ENCODE data around the gene PRELID1. TPM values are rescaled to one million over a fixed set of nuclear protein-coding genes. Genes with fewer than 3 reads are reported as not detected.
"Not testable (repeated sequence)": the region's sequence is repeated elsewhere in the genome, so short reads cannot be mapped to it uniquely, and the experiment has no call there.

PRELID1 gene
- polyA plus RNA-seq, 4 donors: 89.7 to 141 (median 120) TPM

- no peak for DNase-seq (ENCODE audit: low read depth in 4 of 4, low spot score in 3 of 4)
Measured at GRCh38 chr5:177297922-177298321, 5.7 kb upstream of the PRELID1 start.

GRCh38 chr5:177299697-177300096, 3.9 kb upstream of the PRELID1 start:
- DNase-seq (ENCODE audit: low read depth in 4 of 4, low spot score in 3 of 4): no peak

- no peak for DNase-seq (ENCODE audit: low read depth in 4 of 4, low spot score in 3 of 4)
Measured at GRCh38 chr5:177300236-177300880, 3.2 kb upstream of the PRELID1 start.

GRCh38 chr5:177300951-177301350, 2.6 kb upstream of the PRELID1 start:
- DNase-seq (ENCODE audit: low read depth in 4 of 4, low spot score in 3 of 4): no peak

GRCh38 chr5:177301503-177302165, 2.0 kb upstream of the PRELID1 start:
- no peak for DNase-seq (ENCODE audit: low read depth in 4 of 4, low spot score in 3 of 4)

DNA sequence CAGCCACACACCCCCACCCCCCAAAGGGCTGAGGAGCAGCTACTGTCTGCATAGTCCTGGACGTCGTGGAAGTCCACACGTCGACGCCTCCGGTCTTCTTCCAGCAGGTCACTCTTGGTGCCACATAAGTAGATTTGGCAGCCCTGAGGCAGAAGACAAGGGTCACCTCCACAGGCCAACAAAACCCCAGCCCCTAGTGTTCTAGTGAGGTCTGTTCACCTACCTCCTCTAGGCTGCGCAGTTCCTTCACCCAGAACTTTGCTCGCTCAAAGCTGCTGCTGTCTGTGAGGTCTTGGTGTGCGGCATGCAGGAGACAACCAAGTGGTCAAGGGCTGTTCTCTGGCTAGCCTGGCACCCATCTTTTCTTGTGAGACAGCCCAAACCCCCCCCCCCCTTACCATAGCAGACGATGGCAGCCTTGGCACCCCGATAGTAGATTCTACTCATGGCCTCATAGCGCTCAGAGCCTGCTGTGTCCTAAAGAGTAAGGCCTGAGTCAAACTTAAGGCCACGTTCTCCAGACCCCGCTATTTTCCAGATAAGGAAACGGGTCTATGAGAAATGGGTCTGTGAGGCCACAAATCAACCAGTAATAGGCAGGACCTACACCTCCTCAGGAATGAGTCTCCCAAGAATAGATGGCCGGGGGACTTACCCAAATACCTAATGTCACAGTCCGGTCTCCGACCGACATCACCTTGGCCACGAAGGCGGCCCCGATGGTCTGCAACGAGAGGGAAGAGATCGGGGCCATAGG, 1.1 kb upstream of the PRELID1 start:
- DNase-seq (ENCODE audit: low read depth in 4 of 4, low spot score in 3 of 4): no peak

- DNase-seq (ENCODE audit: low read depth in 4 of 4, low spot score in 3 of 4): no peak
Measured at GRCh38 chr5:177303925-177304391, 359 bp downstream of the PRELID1 start.

- no peak for DNase-seq (ENCODE audit: low read depth in 4 of 4, low spot score in 3 of 4)
Measured at GRCh38 chr5:177304392-177305119, 957 bp downstream of the PRELID1 start.

- DNase-seq (ENCODE audit: low read depth in 4 of 4, low spot score in 3 of 4): not testable (repeated sequence)
Measured at GRCh38 chr5:177306103-177306640, 2.6 kb downstream of the PRELID1 start.

DNA sequence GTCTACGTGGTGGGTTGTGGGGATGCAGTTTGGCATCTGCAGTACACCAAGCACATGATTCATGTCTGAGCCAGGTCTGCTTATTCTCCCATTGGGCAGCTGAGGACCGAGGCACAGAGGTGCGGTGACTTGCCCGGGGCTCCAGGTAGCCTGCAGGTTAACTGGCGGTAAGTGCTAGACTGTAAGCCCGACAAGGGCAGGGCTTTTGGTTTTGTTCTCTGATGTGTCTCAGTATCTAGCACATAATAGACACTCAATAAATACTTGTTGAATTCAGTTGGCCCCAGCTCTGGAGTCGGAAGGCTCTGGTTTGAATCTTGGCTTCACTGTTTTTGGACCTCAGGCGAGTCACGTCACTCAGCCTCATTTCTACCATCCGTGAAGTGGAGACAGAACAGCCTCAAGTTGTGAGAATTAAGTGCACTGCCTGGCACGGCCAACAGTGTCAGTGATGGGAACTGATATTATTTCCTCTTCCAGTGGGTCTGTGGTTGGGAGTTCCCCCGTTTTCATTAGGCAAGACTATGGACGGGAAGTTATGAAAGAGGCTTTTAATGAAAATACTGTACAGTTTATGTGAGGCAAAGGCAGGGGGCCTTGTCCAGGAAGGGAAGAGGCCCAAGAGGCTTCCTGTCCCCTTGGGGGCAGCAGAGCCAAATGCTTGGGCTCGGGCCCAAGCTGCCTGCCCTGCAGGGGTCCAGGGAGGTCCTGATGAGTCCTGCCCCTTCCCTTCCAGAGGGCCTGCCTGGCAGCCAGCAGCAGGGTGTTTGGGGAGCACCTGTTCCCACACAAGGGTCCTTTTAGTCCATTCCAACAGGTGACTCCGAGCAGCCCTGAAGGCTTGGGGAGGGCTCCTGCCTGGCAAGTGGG, 3.3 kb downstream of the PRELID1 start:
- DNase-seq (ENCODE audit: low read depth in 4 of 4, low spot score in 3 of 4): no peak

DNA sequence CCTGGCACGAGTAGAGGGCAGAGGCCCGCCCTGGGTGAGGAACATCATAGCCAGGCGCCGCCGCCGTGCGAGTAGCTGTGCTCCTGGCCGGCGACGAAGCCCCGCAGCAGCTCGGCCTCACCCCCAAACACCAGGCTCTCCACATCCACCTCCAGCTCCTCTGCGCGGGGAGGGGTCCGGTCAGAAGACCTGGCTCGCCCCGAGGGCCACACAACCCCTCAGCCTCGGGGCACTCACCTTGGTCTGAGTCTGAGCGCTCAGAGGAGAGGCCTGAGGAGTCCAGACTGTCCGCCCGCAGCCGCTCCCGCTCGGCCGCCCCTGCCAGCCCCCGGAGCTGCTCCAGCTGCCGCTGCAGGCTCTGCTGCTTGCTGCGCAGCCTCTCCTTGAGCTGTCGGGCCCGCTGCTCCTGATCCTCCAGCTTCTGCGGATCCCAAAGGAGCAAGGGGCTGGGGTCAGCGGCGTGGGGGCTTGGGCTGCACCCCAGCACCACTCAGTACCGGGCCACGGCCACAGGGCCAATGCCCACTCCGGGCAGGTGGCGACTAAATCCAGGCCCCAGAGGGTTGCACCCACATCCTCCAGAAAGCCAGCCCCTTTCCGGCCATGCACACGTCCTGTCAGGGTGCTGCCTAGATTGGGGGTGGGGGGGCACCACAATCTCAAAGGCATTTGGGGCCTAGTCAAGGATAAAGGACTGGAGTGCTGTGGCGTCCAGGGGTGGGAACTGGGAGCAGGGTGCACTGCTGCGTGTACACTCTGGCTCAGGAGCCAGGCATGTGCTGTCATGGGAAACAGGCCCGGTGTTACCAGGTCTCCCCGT, 4.2 kb downstream of the PRELID1 start:
- DNase-seq (ENCODE audit: low read depth in 4 of 4, low spot score in 3 of 4): no peak

GRCh38 chr5:177308740-177309139, 5.1 kb downstream of the PRELID1 start:
- DNase-seq (ENCODE audit: low read depth in 4 of 4, low spot score in 3 of 4): no peak

DNA sequence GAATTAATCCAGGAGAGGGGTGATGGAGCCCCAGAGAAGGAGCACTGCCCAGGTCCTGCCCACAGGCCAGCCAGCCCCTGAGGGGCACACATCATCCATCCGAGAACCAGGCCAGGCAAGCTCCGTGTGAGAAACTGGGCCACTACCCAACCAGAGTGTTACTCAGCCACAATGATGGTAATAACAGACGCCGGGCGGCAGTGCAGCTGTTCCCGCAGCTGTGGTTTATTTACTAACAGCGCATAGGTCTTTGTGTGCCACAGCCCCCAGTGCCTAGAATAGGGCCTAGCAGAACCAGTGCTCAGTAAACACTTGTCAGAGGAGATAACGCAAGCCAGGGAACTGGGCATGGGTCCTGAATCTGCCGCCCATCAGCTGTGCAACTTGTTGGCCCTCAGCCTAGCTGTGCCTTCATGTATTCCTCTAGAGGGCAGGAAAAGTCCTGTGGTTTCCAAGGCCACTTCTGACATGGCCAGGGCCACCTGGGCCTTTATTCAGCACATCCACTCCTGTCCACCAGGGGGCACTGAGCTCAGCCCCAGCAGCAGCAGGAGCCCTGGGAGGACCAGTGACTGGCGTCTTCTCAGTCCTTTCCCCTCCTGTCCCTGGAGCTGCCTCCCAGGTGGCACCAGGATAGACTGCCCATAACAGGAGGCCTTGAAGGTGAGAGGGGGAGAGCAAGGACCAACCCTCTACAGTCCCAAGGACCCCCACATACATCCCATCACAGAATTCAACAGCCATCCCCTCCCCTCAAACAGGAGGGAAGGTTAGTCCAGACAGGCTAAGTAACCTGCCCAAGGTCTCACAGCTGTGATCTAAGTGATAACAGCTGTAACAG, 6.0 kb downstream of the PRELID1 start:
- DNase-seq (ENCODE audit: low read depth in 4 of 4, low spot score in 3 of 4): no peak

- no peak for DNase-seq (ENCODE audit: low read depth in 4 of 4, low spot score in 3 of 4)
Measured at GRCh38 chr5:177310332-177310731, 6.7 kb downstream of the PRELID1 start.

DNA sequence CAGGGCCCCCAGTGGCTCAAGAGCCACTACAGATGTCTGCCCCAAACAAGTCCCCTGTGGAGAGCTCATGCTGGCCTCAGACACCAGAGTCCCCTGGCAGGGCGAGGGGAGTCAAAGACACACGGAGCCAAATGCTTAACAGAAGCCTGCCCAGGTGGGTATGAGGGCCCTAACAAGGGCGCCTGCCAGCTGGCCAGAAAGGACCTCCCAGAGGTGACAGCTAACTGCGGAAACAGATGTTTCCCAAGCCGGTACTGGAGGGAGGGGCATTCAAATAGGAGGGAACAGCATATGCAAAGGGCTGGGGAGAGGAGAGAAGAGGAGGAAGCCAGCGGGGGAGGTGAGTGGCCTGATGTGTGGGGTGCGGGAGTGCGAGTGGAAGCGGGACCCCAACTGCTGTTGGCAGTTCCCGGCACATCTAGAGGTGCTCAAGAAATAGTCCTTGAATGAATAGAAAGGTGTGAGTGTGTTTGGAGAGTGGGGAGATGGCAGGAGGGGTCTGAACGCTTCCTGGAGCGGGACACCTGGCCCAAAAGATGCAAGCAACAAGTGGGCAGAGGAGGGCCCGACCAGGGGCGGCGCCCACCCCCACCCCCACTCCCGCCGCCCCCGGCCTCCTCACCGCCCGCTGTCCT, 7.3 kb downstream of the PRELID1 start:
- no peak for DNase-seq (ENCODE audit: low read depth in 4 of 4, low spot score in 3 of 4)

GRCh38 chr5:177311392-177311722, 7.8 kb downstream of the PRELID1 start:
- no peak for DNase-seq (ENCODE audit: low read depth in 4 of 4, low spot score in 3 of 4)
